Chondrocyte (in vitro differentiated cells): ENCODE results near the gene PRKAG2. TPM values are rescaled to one million over a fixed set of nuclear protein-coding genes. Genes with fewer than 3 reads are reported as not detected.

Source experiments
- DNase-seq: peaks from one replicate; pipeline ENCODE4 v3.0.0; 2021; ENCODE audit warnings: mixed read lengths, low spot score
- H3K27ac Mint-ChIP-seq: one replicate; pipeline ENCODE4 v1.8.0; 2021; ENCODE audit warnings: mild to moderate bottlenecking, moderate library complexity, mixed read lengths; ENCODE audit not compliant: unreplicated experiment
- H3K27me3 Mint-ChIP-seq: 2 replicates; pipeline ENCODE4 v1.8.0; 2021; ENCODE audit warnings: low read depth, mixed read lengths
- H3K36me3 Mint-ChIP-seq: 2 replicates; pipeline ENCODE4 v1.8.0; 2021; ENCODE audit warnings: low read depth, mixed read lengths
- H3K4me1 Mint-ChIP-seq: 2 replicates; pipeline ENCODE4 v1.8.0; 2021; ENCODE audit warnings: low read depth, mild to moderate bottlenecking, mixed read lengths
- H3K4me3 Mint-ChIP-seq: one replicate; pipeline ENCODE4 v1.8.0; 2021; ENCODE audit warnings: mild to moderate bottlenecking, moderate library complexity, mixed read lengths; ENCODE audit not compliant: unreplicated experiment
- H3K9me3 Mint-ChIP-seq: 2 replicates; pipeline ENCODE4 v1.8.0; 2021; ENCODE audit warnings: low read depth, mixed read lengths
- total RNA-seq: library from RNA; stranded (reverse); gene quantifications from 3 replicates; pipeline ENCODE4 v1.2.1, GENCODE V29; 2021
- TF ChIP-seq, protein P1 (sequence below): fragments of 200-600 bp; sonication (generic); IDR thresholded peaks from 2 replicates; pipeline ENCODE4 v1.5.0; 2021; ENCODE audit warnings: antibody characterized with exemption, mild to moderate bottlenecking, moderate library complexity

The PRKAG2 gene
- total RNA-seq, 1 donor from 2014 or later = 35.4 TPM

DNA sequence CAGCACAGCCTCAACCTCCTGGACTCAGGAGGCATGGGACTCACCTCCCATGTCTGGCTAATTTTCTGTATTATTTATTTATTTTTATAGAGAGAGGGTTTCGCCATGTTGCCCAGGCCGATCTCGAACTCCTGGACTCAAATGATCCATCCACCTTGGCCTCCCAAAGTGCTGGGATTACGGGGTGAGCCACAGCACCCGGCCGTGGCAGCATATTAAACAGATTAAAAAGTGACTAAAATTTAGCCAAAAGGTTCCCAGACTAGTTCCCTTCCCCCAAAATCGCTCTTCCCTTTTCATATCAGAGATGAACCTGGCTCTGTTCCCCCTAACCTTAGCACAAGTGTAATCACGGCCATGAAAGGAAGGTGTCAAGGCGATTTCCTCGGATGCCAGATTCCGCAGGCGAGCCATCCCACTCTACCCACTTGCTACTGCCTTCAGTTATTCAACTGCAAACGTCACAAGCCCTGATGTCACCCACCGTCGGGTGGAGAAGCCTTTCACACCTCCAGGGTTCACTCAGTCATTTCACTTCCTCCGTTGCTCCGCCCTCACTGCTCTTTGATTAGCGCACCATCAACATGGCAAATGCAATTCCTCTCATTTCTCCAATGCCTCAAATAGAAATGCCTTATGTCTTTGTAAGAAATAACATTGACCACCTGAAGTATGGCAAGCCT lies 252.5 kb downstream of the PRKAG2 start:
- Mint-ChIP-seq H3K9me3 (no peaks in the 10 kb centered on the region), H3K27ac (peak overlapping the region; percentile 80), H3K4me3 (no peak overlapping the region), H3K27me3 (no peaks in the 10 kb centered on the region), H3K4me1 (peaks cover 54% of the 10 kb centered on the region), H3K36me3 (peaks cover 2% of the 10 kb centered on the region)
- no peak for DNase-seq
- TF ChIP-seq, protein P1, sequence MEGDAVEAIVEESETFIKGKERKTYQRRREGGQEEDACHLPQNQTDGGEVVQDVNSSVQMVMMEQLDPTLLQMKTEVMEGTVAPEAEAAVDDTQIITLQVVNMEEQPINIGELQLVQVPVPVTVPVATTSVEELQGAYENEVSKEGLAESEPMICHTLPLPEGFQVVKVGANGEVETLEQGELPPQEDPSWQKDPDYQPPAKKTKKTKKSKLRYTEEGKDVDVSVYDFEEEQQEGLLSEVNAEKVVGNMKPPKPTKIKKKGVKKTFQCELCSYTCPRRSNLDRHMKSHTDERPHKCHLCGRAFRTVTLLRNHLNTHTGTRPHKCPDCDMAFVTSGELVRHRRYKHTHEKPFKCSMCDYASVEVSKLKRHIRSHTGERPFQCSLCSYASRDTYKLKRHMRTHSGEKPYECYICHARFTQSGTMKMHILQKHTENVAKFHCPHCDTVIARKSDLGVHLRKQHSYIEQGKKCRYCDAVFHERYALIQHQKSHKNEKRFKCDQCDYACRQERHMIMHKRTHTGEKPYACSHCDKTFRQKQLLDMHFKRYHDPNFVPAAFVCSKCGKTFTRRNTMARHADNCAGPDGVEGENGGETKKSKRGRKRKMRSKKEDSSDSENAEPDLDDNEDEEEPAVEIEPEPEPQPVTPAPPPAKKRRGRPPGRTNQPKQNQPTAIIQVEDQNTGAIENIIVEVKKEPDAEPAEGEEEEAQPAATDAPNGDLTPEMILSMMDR = no peak

- DNase-seq = no peak
- Mint-ChIP-seq H3K4me1 (peaks cover 48% of the 10 kb centered on the region), H3K9me3 (no peaks in the 10 kb centered on the region), H3K27me3 (no peaks in the 10 kb centered on the region), H3K36me3 (peaks cover 2% of the 10 kb centered on the region), H3K27ac (peak overlapping the region; percentile 80), H3K4me3 (no peak overlapping the region)
- TF ChIP-seq, protein P1 = no peak
Observed at GRCh38 chr7:151623766-151624165, 253.1 kb downstream of the PRKAG2 start.

GRCh38 chr7:151621961-151622360 lies 255.0 kb downstream of the PRKAG2 start:
- Mint-ChIP-seq H3K4me1 (peaks cover 39% of the 10 kb centered on the region), H3K9me3 (no peaks in the 10 kb centered on the region), H3K4me3 (no peak overlapping the region), H3K27me3 (no peaks in the 10 kb centered on the region), H3K36me3 (peaks cover 2% of the 10 kb centered on the region), H3K27ac (no peak overlapping the region)
- TF ChIP-seq, protein P1 = no peak
- no peak for DNase-seq

DNA sequence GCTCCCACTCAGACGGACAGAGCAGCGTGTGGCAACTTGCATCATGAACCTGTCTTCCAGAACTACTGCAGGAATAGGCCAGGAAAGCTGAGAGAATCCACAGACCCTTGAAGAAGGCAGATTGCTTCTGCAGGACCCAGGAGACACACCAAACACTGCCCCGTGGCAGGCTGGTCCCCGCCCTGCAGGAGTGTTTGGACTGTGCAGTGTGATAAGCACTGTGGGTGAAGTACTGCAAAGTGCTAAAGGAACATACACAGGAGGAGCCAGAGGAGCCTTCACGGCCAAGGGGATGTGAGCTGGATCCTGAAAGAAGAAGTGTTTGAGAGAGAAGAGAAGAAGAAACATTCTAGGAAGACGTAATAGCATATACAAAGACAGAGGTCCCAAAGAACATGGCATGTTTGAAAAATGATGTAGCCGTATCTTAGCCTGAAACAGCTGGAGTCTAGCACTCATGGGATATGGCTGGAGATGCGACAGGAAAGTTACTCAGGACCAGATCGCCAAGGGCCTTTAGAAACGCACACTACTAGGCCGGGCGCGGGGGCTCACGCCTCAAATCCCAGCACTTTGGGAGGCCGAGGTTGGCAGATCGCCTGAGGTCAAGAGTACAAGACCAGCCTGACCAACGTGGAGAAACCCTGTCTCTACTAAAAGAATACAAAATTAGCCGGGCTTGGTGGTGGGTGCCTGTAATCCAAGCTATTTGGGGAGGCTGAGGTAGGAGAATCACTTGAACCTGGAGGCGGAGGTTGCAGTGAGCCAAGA lies 260.3 kb downstream of the PRKAG2 start:
- Mint-ChIP-seq H3K4me3 (no peak overlapping the region), H3K36me3 (peaks cover 2% of the 10 kb centered on the region), H3K27me3 (no peaks in the 10 kb centered on the region), H3K9me3 (no peaks in the 10 kb centered on the region), H3K27ac (no peak overlapping the region), H3K4me1 (peaks cover 3% of the 10 kb centered on the region)
- TF ChIP-seq, protein P1 = no peak
- no peak for DNase-seq

GRCh38 chr7:151615784-151616183 lies 261.1 kb downstream of the PRKAG2 start:
- Mint-ChIP-seq H3K4me3 (no peak overlapping the region), H3K4me1 (peaks cover 3% of the 10 kb centered on the region), H3K36me3 (peaks cover 2% of the 10 kb centered on the region), H3K27me3 (no peaks in the 10 kb centered on the region), H3K9me3 (no peaks in the 10 kb centered on the region), H3K27ac (no peak overlapping the region)
- TF ChIP-seq, protein P1 = no peak
- no peak for DNase-seq
